MCF 10A (cell line): ENCODE results near the gene R3HDM4. TPM values are rescaled to one million over a fixed set of nuclear protein-coding genes. Genes with fewer than 3 reads are reported as not detected.

ENCODE experiments used
- Bru-seq: library from RNA; stranded (reverse); fragments of 400-500 nt; gene quantifications from one replicate; lab custom pipeline; 2021; lab: Mats Ljungman, UMichigan
- BruChase-seq, 2 experiments: library from RNA; stranded (reverse); fragments of 400-500 nt; gene quantifications; one replicate each; lab custom pipeline; 2021; lab: Mats Ljungman, UMichigan
- BruUV-seq: library from RNA; stranded (reverse); fragments of 400-500 nt; replicated peaks from 2 replicates; lab custom pipeline; 2021; lab: Mats Ljungman, UMichigan
- CTCF ChIA-PET: fragments of 300-600 bp; sonication (Branson Sonifier 250); formaldehyde crosslinking; extraction: SDS; loops from one replicate; lab custom pipeline; 2021; ENCODE audit warnings: antibody characterized with exemption, inconsistent platforms; lab: Yijun Ruan, JAX
- POLR2A ChIA-PET: fragments of 300-600, 350-650 bp; sonication (Branson Sonifier 250); formaldehyde crosslinking; extraction: SDS; loops from one replicate; lab custom pipeline; 2020; ENCODE audit warnings: antibody characterized with exemption, inconsistent platforms; lab: Yijun Ruan, JAX
- DNase-seq: peaks from one replicate; pipeline ENCODE4 v3.0.0-alpha.2; 2018; ENCODE audit not compliant: unreplicated experiment
- H3K27ac Mint-ChIP-seq: one replicate; pipeline ENCODE4 v1.8.0; 2022; ENCODE audit warnings: mild to moderate bottlenecking, low read depth, mixed read lengths; ENCODE audit not compliant: unreplicated experiment
- H3K27me3 Mint-ChIP-seq: one replicate; pipeline ENCODE4 v1.8.0; 2022; ENCODE audit warnings: mixed read lengths; ENCODE audit not compliant: insufficient read depth, unreplicated experiment
- H3K36me3 Mint-ChIP-seq: one replicate; pipeline ENCODE4 v1.8.0; 2022; ENCODE audit warnings: mild to moderate bottlenecking, moderate library complexity, mixed read lengths; ENCODE audit not compliant: insufficient read depth, unreplicated experiment
- H3K4me1 Mint-ChIP-seq: one replicate; pipeline ENCODE4 v1.8.0; 2022; ENCODE audit warnings: mixed read lengths; ENCODE audit not compliant: insufficient read depth, unreplicated experiment
- H3K4me3 Mint-ChIP-seq: one replicate; pipeline ENCODE4 v1.8.0; 2022; ENCODE audit warnings: mild to moderate bottlenecking, moderate library complexity, mixed read lengths; ENCODE audit not compliant: unreplicated experiment
- H3K9me3 Mint-ChIP-seq: one replicate; pipeline ENCODE4 v1.8.0; 2022; ENCODE audit warnings: mixed read lengths; ENCODE audit not compliant: unreplicated experiment
- CTCF ChIP-seq: fragments of 200-600 bp; IDR thresholded peaks from one replicate; pipeline ENCODE4 v1.8.0; 2022; ENCODE audit warnings: antibody characterized with exemption, mild to moderate bottlenecking; ENCODE audit not compliant: unreplicated experiment
- intact Hi-C: fragments of 100-400 bp; cut with micrococcal nuclease; formaldehyde crosslinking; loops from 2 replicates; pipeline ENCODE4 v1.14.1; 2022
- long read RNA-seq: library from polyadenylated mRNA; stranded (forward); transcript quantifications from one replicate; pipeline ENCODE4 v2.0.0, GENCODE V29; 2022
- total RNA-seq: library from RNA; stranded (reverse); gene quantifications from 2 replicates; pipeline ENCODE4 v1.2.3, GENCODE V29; 2022

Gene R3HDM4
- total RNA-seq: 65.7 and 73.6 TPM in 2 replicates
- percentile 61 among the genes with signal in this experiment for Bru-seq, nascent RNA
- percentile 77 among the genes with signal in this experiment for BruChase-seq, experiment 1, labeled RNA remaining after a 6-hour chase
- percentile 74 among the genes with signal in this experiment for BruChase-seq, experiment 2, labeled RNA remaining after a 2-hour chase
- long read RNA-seq, transcript R3HDM4-201 (8 exons, 1,815 nt): major isoform, 65 of 113 reads
- long read RNA-seq, transcript R3HDM4-204 (7 exons, 1,704 nt): minor isoform, 5 of 113 reads
- long read RNA-seq, partial matches to known transcripts: 6 of 113 reads
- long read RNA-seq, other reads (novel, unspliced or antisense): 37 of 113 reads

GRCh38 chr19:913080-913748 is at the start of gene R3HDM4:
TSS of gene R3HDM4 (minus strand) at chr19:913219. CDS start at chr19:913157, 62 bp downstream.
- no TSS peak for BruUV-seq
- ChIA-PET POLR2A (interaction anchor here (0.6 to 1.3 kb wide), 4 partner anchors 20 to 114 kb away, joined by 3 to 5 read pairs (median 3); partner anchors contain the start of genes MED16 and RNU6-9), CTCF (interaction anchor here (0.7 to 1.3 kb wide), 2 partner anchors 73 to 113 kb away, joined by 3 to 6 read pairs; no protein-coding TSS in a partner anchor)
- no peak for TF ChIP-seq CTCF
- Mint-ChIP-seq H3K36me3 (peaks cover 15% of the 10 kb centered on the region), H3K9me3 (no peaks in the 10 kb centered on the region), H3K27ac (peak within 1 kb of the TSS; percentile 85), H3K4me3 (peak within 1 kb of the TSS; percentile 71), H3K4me1 (peaks cover 9% of the 10 kb centered on the region), H3K27me3 (no peaks in the 10 kb centered on the region)
- DNase-seq: peak; percentile 50
- intact Hi-C loops: loop anchor here (5.0 kb wide), 1 partner anchor 41 kb away; no protein-coding TSS in a partner anchor

DNA sequence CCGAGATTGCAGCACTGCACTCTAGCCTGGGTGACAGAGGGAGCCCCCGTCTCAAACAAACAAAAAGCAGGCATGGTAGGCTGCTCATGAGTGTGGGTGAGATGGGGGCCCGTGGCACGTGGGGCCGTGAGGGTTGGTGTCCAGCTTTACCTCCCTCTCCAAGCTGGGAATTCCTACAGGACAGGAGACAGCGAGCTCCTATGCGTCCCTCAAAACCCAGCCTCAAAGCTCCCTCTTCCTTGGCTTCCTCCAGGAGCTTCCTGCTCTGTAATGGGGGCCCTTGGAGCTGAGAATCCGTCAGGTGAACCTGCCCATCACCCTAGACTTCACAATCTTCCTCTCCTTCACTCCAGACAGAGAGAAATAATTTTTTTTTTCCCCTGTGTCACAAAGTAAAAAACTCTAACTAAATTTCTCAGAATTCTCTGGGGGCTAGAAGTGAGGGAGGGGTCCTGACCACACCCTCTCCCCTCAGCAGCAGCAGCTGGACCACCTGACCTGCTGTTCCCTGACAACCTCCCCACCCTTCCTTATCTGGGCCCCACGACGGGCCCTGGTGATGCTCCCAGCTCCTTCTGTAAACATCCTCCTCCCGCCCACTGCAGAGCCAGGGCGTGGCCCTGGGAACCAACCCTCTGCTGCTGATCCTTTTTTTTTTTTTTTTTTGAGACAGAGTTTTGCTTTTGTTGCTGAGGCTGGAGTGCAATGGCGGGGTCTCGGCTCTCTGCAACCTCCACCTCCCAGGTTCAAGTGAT is 49.0 kb upstream of the R3HDM4 start:
- ChIA-PET CTCF (interaction anchor here (0.6 to 1.2 kb wide), 5 partner anchors 20 to 444 kb away, joined by 3 to 8 read pairs (median 3); no protein-coding TSS in a partner anchor), POLR2A (no interaction called here)
- Mint-ChIP-seq H3K4me1 (peaks cover 16% of the 10 kb centered on the region), H3K27ac (no peak overlapping the region), H3K27me3 (no peaks in the 10 kb centered on the region), H3K4me3 (no peak overlapping the region), H3K9me3 (no peaks in the 10 kb centered on the region), H3K36me3 (peaks cover 32% of the 10 kb centered on the region)
- BruUV-seq: no TSS peak
- DNase-seq: peak; percentile 36
- intact Hi-C loops: no loop called here
- TF ChIP-seq CTCF: no peak

- Mint-ChIP-seq H3K9me3 (no peaks in the 10 kb centered on the region), H3K4me3 (no peak overlapping the region), H3K36me3 (peaks cover 18% of the 10 kb centered on the region), H3K27me3 (no peaks in the 10 kb centered on the region), H3K27ac (no peak overlapping the region), H3K4me1 (peaks cover 16% of the 10 kb centered on the region)
- CTCF ChIA-PET: no interaction called here
- BruUV-seq: no TSS peak
- POLR2A ChIA-PET: no interaction called here
- TF ChIP-seq CTCF: no peak
- intact Hi-C loops: no loop called here
- no peak for DNase-seq
Observed at GRCh38 chr19:960601-960938, 47.6 kb upstream of the R3HDM4 start.
